HEK293 (cell line): ENCODE measurements around the gene POLR3GL.

Source experiments
- CTCF ChIA-PET: fragments of 350-600 bp; formaldehyde crosslinking; extraction: SDS; loops from one replicate; lab custom pipeline; 2021; ENCODE audit warnings: antibody characterized with exemption; lab: Yijun Ruan, JAX
- POLR2A ChIA-PET: fragments of 300-600 bp; formaldehyde crosslinking; extraction: SDS; loops from one replicate; lab custom pipeline; 2020; ENCODE audit warnings: antibody characterized with exemption, inconsistent platforms; lab: Yijun Ruan, JAX
- H3K27ac ChIP-seq: fragments of 200-500 bp; sonication (Bioruptor generic); 2 replicates; pipeline ENCODE4 v1.5.1; 2014; ENCODE audit warnings: low read depth, low read length, control low read depth, inconsistent platforms; ENCODE audit errors: extremely low read depth
- H3K36me3 ChIP-seq, 2 experiments: fragments of 200-500 bp in 1 of 2; sonication (Bioruptor generic) in 1 of 2; 1 replicate in 1 of 2; 2 replicates in 1 of 2; pipeline ENCODE4 v1.5.1; 2014 to 2017; ENCODE audit warnings: inconsistent platforms in 2 of 2, low read length in 2 of 2; ENCODE audit not compliant: control insufficient read depth in 2 of 2, insufficient read depth in 1 of 2
- H3K4me1 ChIP-seq: fragments of 200-500 bp; sonication (Bioruptor generic); 2 replicates; pipeline ENCODE4 v1.5.1; 2014; ENCODE audit warnings: mild to moderate bottlenecking, low read length, inconsistent platforms; ENCODE audit not compliant: control insufficient read depth, insufficient read depth
- H3K4me3 ChIP-seq: 2 replicates; pipeline ENCODE4 v1.5.1; 2011; ENCODE audit warnings: low read depth, mild to moderate bottlenecking, control low read depth, low read length, moderate library complexity
- H3K9me3 ChIP-seq: fragments of 200-500 bp; sonication (Bioruptor generic); 2 replicates; pipeline ENCODE4 v1.5.1; 2014; ENCODE audit warnings: low read depth, low read length, inconsistent platforms; ENCODE audit not compliant: control insufficient read depth, insufficient read depth
- EGR2 ChIP-seq: fragments of 450-650 bp; formaldehyde crosslinking; IDR thresholded peaks from 2 replicates; pipeline ENCODE4 v1.5.1; 2016; ENCODE audit warnings: low read depth, missing biosample characterization, missing genetic modification characterization
- HOXC10 ChIP-seq: sonication (generic); formaldehyde crosslinking; IDR thresholded peaks from 2 replicates; pipeline ENCODE4 v1.8.1; 2023; ENCODE audit warnings: mild to moderate bottlenecking, missing genetic modification reagents
- IKZF3 ChIP-seq: fragments of 450-650 bp; IDR thresholded peaks from 2 replicates; pipeline ENCODE4 v1.5.0; 2018; ENCODE audit warnings: missing biosample characterization, mild to moderate bottlenecking, missing genetic modification characterization, moderate library complexity
- INSM2 ChIP-seq: fragments of 450-650 bp; formaldehyde crosslinking; IDR thresholded peaks from 2 replicates; pipeline ENCODE4 v1.5.1; 2016; ENCODE audit warnings: missing biosample characterization, missing genetic modification characterization
- KLF10 ChIP-seq: fragments of 450-650 bp; IDR thresholded peaks from 2 replicates; pipeline ENCODE4 v1.5.1; 2018; ENCODE audit warnings: missing biosample characterization, mild to moderate bottlenecking, missing genetic modification characterization
- KLF17 ChIP-seq: fragments of 450-650 bp; formaldehyde crosslinking; IDR thresholded peaks from 2 replicates; pipeline ENCODE4 v1.5.1; 2016; ENCODE audit warnings: missing biosample characterization, missing genetic modification characterization
- MEIS1 ChIP-seq: sonication (generic); formaldehyde crosslinking; IDR thresholded peaks from 2 replicates; pipeline ENCODE4 v1.8.1; 2022; ENCODE audit warnings: missing genetic modification reagents, mild to moderate bottlenecking, borderline replicate concordance
- MYNN ChIP-seq: fragments of 450-650 bp; formaldehyde crosslinking; IDR thresholded peaks from 2 replicates; pipeline ENCODE4 v1.5.1; 2016; ENCODE audit warnings: missing biosample characterization, missing genetic modification characterization, borderline replicate concordance
- PRDM1 ChIP-seq: fragments of 450-650 bp; formaldehyde crosslinking; IDR thresholded peaks from 2 replicates; pipeline ENCODE4; 2016; ENCODE audit warnings: missing biosample characterization, missing genetic modification characterization
- PRDM10 ChIP-seq: fragments of 450-650 bp; formaldehyde crosslinking; IDR thresholded peaks from 2 replicates; pipeline ENCODE4 v1.5.1; 2016; ENCODE audit warnings: missing biosample characterization, missing genetic modification characterization
- SP3 ChIP-seq: fragments of 450-650 bp; formaldehyde crosslinking; IDR thresholded peaks from 2 replicates; pipeline ENCODE4 v1.5.1; 2016; ENCODE audit warnings: missing biosample characterization, missing genetic modification characterization
- ZBTB48 ChIP-seq: fragments of 450-650 bp; formaldehyde crosslinking; IDR thresholded peaks from 2 replicates; pipeline ENCODE4 v1.5.1; 2016; ENCODE audit warnings: missing biosample characterization, missing genetic modification characterization
- ZBTB8A ChIP-seq: fragments of 450-650 bp; formaldehyde crosslinking; IDR thresholded peaks from 2 replicates; pipeline ENCODE4 v1.5.1; 2016; ENCODE audit warnings: missing biosample characterization, missing genetic modification characterization
- ZEB2 ChIP-seq: fragments of 450-650 bp; formaldehyde crosslinking; IDR thresholded peaks from 2 replicates; pipeline ENCODE4 v1.5.1; 2016; ENCODE audit warnings: missing biosample characterization, missing genetic modification characterization
- ZFP37 ChIP-seq: fragments of 450-650 bp; formaldehyde crosslinking; IDR thresholded peaks from 2 replicates; pipeline ENCODE4 v1.5.1; 2016; ENCODE audit warnings: missing biosample characterization, missing genetic modification characterization
- ZNF16 ChIP-seq: fragments of 450-650 bp; formaldehyde crosslinking; IDR thresholded peaks from 2 replicates; pipeline ENCODE4 v1.5.1; 2016; ENCODE audit warnings: low read depth, missing biosample characterization, missing genetic modification characterization
- ZNF184 ChIP-seq: fragments of 450-650 bp; IDR thresholded peaks from 2 replicates; pipeline ENCODE4 v1.5.1; 2018; ENCODE audit warnings: missing biosample characterization, mild to moderate bottlenecking, missing genetic modification characterization
- ZNF239 ChIP-seq: fragments of 450-650 bp; formaldehyde crosslinking; IDR thresholded peaks from 2 replicates; pipeline ENCODE4 v1.5.1; 2016; ENCODE audit warnings: missing biosample characterization, missing genetic modification characterization
- ZNF394 ChIP-seq: fragments of 450-650 bp; formaldehyde crosslinking; IDR thresholded peaks from 2 replicates; pipeline ENCODE4 v1.5.1; 2016; ENCODE audit warnings: missing biosample characterization, missing genetic modification characterization, mild to moderate bottlenecking, moderate library complexity, borderline replicate concordance
- ZNF514 ChIP-seq: fragments of 450-650 bp; formaldehyde crosslinking; IDR thresholded peaks from 2 replicates; pipeline ENCODE4 v1.5.1; 2016; ENCODE audit warnings: missing biosample characterization, missing genetic modification characterization
- ZNF645 ChIP-seq: fragments of 450-650 bp; formaldehyde crosslinking; IDR thresholded peaks from 2 replicates; pipeline ENCODE4; 2016; ENCODE audit warnings: missing biosample characterization, missing genetic modification characterization
- ZNF707 ChIP-seq: fragments of 450-650 bp; formaldehyde crosslinking; IDR thresholded peaks from 2 replicates; pipeline ENCODE4 v1.5.1; 2016; ENCODE audit warnings: missing biosample characterization, missing genetic modification characterization
- ZNF785 ChIP-seq: fragments of 450-650 bp; formaldehyde crosslinking; IDR thresholded peaks from 2 replicates; pipeline ENCODE4 v1.5.1; 2016; ENCODE audit warnings: missing biosample characterization, missing genetic modification characterization
- TF ChIP-seq, protein P1 (sequence below): fragments of 450-650 bp; formaldehyde crosslinking; IDR thresholded peaks from 2 replicates; pipeline ENCODE4 v1.5.1; 2016; ENCODE audit warnings: missing biosample characterization, missing genetic modification characterization

POLR3GL gene

DNA sequence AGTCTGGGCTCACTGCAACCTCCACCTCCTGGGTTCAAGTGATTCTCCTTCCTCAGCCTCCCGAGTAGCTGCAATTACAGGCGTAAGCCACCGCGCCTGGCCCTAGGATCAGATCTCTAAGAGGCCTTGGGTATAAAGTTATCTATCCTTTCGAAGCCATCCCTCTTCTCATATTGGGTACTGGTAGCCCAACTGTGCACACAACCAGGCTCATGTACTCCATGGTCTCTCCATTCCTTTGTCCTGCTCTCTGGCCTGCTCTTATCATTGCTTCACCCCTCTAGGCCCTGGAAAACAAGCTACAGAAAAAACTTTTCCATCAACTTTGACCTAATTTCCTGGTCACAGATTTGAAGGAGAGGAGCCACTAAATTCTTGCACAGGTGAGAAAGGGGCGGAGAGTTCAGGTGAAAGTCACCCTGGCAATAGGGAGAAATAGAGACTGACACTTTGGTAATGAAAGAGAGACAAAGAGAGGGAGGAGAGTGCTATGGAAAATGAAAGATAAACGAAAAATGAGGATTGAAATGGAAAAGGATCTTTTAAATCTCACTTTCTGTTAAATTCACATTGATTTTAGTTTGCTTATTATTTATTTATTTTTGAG lies 25.9 kb downstream of the POLR3GL start:
- H3K4me3 ChIP-seq: no peak overlapping the region
- ChIA-PET CTCF (interaction anchor here (0.6 to 1.3 kb wide), 5 partner anchors 11 to 99 kb away, joined by 3 to 6 read pairs (median 5); no protein-coding TSS in a partner anchor), POLR2A (interaction anchor here (1.0 to 2.9 kb wide), 4 partner anchors 11 to 131 kb away, joined by 3 to 12 read pairs (median 3); partner anchors contain the start of genes PIAS3 and RBM8A)
- H3K27ac ChIP-seq: no peak overlapping the region
- TF ChIP-seq ZNF645 (tag by site-specific recombination) (no peak), ZNF16 (tag by site-specific recombination) (no peak), ZNF785 (no peak), PRDM1 (peak; percentile 92), ZNF239 (tag by site-specific recombination) (no peak), HOXC10 (CRISPR knock-in tag) (no peak), PRDM10 (tag by site-specific recombination) (peak; percentile 54)
- TF ChIP-seq, protein P1, sequence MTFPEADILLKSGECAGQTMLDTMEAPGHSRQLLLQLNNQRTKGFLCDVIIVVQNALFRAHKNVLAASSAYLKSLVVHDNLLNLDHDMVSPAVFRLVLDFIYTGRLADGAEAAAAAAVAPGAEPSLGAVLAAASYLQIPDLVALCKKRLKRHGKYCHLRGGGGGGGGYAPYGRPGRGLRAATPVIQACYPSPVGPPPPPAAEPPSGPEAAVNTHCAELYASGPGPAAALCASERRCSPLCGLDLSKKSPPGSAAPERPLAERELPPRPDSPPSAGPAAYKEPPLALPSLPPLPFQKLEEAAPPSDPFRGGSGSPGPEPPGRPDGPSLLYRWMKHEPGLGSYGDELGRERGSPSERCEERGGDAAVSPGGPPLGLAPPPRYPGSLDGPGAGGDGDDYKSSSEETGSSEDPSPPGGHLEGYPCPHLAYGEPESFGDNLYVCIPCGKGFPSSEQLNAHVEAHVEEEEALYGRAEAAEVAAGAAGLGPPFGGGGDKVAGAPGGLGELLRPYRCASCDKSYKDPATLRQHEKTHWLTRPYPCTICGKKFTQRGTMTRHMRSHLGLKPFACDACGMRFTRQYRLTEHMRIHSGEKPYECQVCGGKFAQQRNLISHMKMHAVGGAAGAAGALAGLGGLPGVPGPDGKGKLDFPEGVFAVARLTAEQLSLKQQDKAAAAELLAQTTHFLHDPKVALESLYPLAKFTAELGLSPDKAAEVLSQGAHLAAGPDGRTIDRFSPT (tag by site-specific recombination): no peak
- no peaks in the 10 kb centered on the region for H3K4me1 ChIP-seq
- no peaks in the 10 kb centered on the region for H3K9me3 ChIP-seq
- peaks cover 5 to 30% of the 10 kb centered on the region in 2 experiments; a peak in 2 of 3 replicates for H3K36me3 ChIP-seq

DNA sequence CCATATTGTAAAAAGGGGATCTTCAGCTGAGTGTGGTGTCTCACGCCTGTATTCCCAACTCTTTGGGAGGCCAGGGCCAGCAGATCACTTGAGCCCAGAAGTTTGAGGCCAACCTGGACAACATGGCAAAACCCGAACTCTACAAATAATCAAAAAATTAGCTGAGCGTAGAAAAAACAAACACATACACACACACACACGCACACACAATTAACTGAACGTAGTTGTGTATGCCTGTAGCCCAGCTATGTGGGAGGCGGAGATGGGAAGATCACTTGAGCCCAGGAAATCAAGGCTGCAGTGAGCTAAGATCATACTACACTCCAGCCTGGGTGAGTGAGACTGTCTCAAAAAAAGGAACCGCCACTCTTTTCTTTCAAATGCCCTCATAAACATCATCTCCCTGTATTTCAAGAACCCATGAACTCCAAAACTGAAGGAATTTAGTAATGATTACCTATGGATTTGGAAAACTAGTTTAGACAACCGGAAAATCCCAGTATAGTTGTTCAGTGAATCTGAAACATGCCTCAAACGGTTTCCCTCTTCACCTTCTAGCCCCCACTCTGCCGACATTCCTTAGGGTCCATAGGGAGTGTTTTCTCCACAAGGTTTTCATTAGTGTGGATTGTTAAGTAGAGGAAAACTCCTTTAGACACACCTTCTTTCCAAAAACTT lies 27.4 kb downstream of the POLR3GL start:
- H3K27ac ChIP-seq: no peak overlapping the region
- CTCF ChIA-PET: interaction anchor here (1.3 to 7.3 kb wide), 2 partner anchors 13 to 100 kb away, joined by 5 to 80 read pairs; no protein-coding TSS in a partner anchor
- TF ChIP-seq ZNF707 (no peak), ZFP37 (no peak), KLF10 (tag by site-specific recombination) (no peak), ZBTB48 (tag by site-specific recombination) (no peak), ZNF184 (tag by site-specific recombination) (no peak), IKZF3 (tag by site-specific recombination) (peak; percentile 73), PRDM1 (no peak), SP3 (tag by site-specific recombination) (no peak), ZNF514 (tag by site-specific recombination) (no peak), ZNF394 (tag by site-specific recombination) (no peak), KLF17 (tag by site-specific recombination) (no peak), INSM2 (no peak), MEIS1 (no peak), ZEB2 (tag by site-specific recombination) (no peak), ZBTB8A (tag by site-specific recombination) (no peak), MYNN (tag by site-specific recombination) (no peak), EGR2 (no peak)

More for the DNA sequence above, 27.4 kb downstream of the POLR3GL start:
- POLR2A ChIA-PET: interaction anchor here (2.9 kb wide), 1 partner anchor 12 kb away, joined by 12 read pairs; no protein-coding TSS in a partner anchor
- H3K36me3 ChIP-seq: peaks cover 5 to 30% of the 10 kb centered on the region in 2 experiments; a peak in 2 of 3 replicates
- H3K4me3 ChIP-seq: no peak overlapping the region
- peaks cover under 1% of the 10 kb centered on the region; the same call in 1 of the 2 replicates for H3K4me1 ChIP-seq
- no peaks in the 10 kb centered on the region for H3K9me3 ChIP-seq
